ENCODE results near the gene SLC6A9. TPM values are rescaled to one million over a fixed set of nuclear protein-coding genes. Genes with fewer than 3 reads are reported as not detected.
A peak's percentile ranks its signal among the peaks of the same experiment; 100 is the strongest.

The SLC6A9 gene
- total RNA-seq (10 to 100 TPM; 21.9 to 22.3 TPM), polyA plus RNA-seq (ENCODE audit: insufficient read length in 2 of 2) (100 to 1,000 TPM; 127 to 143 TPM)
- long read RNA-seq, donor 1, transcript SLC6A9-201 (13 exons, 2,168 nt), result major isoform, 6 of 34 reads
- long read RNA-seq, donor 1, partial matches to known transcripts, result 21 of 34 reads
- long read RNA-seq, donor 1, other reads (novel, unspliced or antisense), result 5 of 34 reads
- long read RNA-seq, donor 2, partial matches to known transcripts, result 24 of 25 reads
- long read RNA-seq, donor 2, other reads (novel, unspliced or antisense), result 0 of 25 reads
- long read RNA-seq, donor 3, partial matches to known transcripts, result 5 of 7 reads
- long read RNA-seq, donor 3, other reads (novel, unspliced or antisense), result 0 of 7 reads
- long read RNA-seq, donor 4, partial matches to known transcripts, result 0 of 1 reads
- long read RNA-seq, donor 4, other reads (novel, unspliced or antisense), result 0 of 1 reads

DNA sequence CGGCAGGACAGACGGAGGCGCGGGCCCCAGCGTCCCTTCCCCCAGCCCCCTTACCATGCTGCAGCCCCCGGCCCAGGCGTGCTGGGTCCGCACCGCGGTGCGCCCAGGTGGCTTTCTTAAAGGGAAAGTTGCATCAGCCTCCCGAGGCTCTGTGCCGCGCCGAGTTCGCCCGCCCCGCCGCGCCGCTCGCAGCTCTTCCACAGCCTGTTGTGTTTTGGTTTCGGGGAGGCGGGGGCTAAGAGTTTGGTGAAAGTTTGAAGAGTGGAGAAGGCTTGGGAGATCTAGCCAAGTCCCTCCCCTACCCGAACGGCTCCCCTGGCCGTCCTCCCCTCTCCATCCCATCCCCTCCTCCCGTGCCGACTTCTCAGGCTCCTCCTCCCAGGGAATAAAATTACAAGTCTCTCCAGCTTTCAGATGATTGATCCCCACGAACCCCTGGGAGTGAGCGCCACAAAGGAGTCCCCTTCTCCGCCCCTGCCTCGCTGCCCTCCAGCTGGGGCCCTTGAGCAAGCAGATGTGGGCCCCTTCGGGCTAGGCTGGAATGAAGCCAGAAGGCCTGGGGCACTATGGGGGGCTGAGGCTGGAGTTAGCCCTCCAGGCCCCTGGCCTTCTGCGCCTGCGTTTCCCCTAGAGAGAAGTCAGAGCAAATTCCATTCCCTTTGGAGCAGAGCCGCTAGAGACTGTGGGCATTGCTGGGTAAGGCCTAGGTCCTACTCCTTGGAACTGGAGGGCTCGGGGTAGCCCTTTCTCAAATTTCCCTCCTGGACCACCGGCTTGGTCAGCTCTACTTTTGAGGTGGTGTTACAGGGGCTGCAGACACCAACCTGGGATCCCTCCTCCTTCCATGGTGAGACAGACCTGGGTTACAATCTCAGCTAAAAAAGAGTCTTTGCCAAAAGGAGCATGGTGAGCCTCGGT is at the start of gene SLC6A9:
TSS of gene SLC6A9 (minus strand) at position 211 of the 918 bp plus-strand sequence. CDS start 7,185 bp downstream, outside the sequence.
- Histone ChIP-seq H3K9me3 (ENCODE audit: control insufficient read depth, insufficient read depth, low read length) (no peaks in the 10 kb centered on the region), H3K4me3 (ENCODE audit: low read depth, low read length) (peak within 1 kb of the TSS; percentile 80), H3K27ac (ENCODE audit: low read depth, low read length) (peak within 1 kb of the TSS; percentile 90), H3K36me3 (ENCODE audit: control insufficient read depth, insufficient read depth, low read length) (no peaks in the 10 kb centered on the region), H3K4me1 (ENCODE audit: control insufficient read depth, insufficient read depth, low read length) (peaks cover 54% of the 10 kb centered on the region), H3K27me3 (ENCODE audit: control insufficient read depth, insufficient read depth, low read length) (no peaks in the 10 kb centered on the region)
- peak in 2 of 6 donors; percentile 89 to 90 for DNase-seq (ENCODE audit: low read depth in 4 of 6, low spot score in 6 of 6)
- WGBS (ENCODE audit: insufficient coverage), result 5% methylated on average over 29 of the region's 40 CpGs

DNA sequence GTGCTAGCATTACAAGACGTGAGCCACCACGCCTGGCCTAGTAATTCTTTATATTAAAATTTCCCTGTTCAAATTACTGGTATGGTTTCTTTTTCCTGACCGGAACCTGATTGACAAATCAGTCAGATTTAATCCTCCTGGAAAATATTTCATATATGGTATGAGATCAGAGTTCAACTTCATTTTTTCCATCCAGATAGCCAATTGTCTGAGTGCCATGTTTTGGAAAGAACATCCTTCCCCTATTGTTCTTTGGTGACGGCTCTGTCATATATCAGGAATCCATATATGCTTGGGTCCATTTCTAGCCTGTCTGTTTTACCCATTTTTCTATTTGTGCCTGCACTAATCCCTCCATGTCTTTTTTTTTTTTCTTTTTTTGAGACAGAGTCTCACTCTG is 48.3 kb upstream of the SLC6A9 start:
- no peak for DNase-seq (ENCODE audit: low read depth in 4 of 6, low spot score in 6 of 6)
- H3K27ac ChIP-seq (ENCODE audit: low read depth, low read length), result no peak overlapping the region
- no peaks in the 10 kb centered on the region for H3K36me3 ChIP-seq (ENCODE audit: control insufficient read depth, insufficient read depth, low read length)
- no peaks in the 10 kb centered on the region for H3K27me3 ChIP-seq (ENCODE audit: control insufficient read depth, insufficient read depth, low read length)
- WGBS (ENCODE audit: insufficient coverage), result 100% methylated on average over 1 of the region's 4 CpGs
- no peak overlapping the region for H3K4me3 ChIP-seq (ENCODE audit: low read depth, low read length)
- H3K4me1 ChIP-seq (ENCODE audit: control insufficient read depth, insufficient read depth, low read length), result no peaks in the 10 kb centered on the region
- H3K9me3 ChIP-seq (ENCODE audit: control insufficient read depth, insufficient read depth, low read length), result no peaks in the 10 kb centered on the region

- peak in 1 of 6 donors; percentile 47 for DNase-seq (ENCODE audit: low read depth in 4 of 6, low spot score in 6 of 6)
- no peaks in the 10 kb centered on the region for H3K27me3 ChIP-seq (ENCODE audit: control insufficient read depth, insufficient read depth, low read length)
- H3K36me3 ChIP-seq (ENCODE audit: control insufficient read depth, insufficient read depth, low read length), result no peaks in the 10 kb centered on the region
- no peak overlapping the region for H3K27ac ChIP-seq (ENCODE audit: low read depth, low read length)
- no peaks in the 10 kb centered on the region for H3K4me1 ChIP-seq (ENCODE audit: control insufficient read depth, insufficient read depth, low read length)
- no peaks in the 10 kb centered on the region for H3K9me3 ChIP-seq (ENCODE audit: control insufficient read depth, insufficient read depth, low read length)
- 17% methylated on average over 1 of the region's 2 CpGs for WGBS (ENCODE audit: insufficient coverage)
- H3K4me3 ChIP-seq (ENCODE audit: low read depth, low read length), result no peak overlapping the region
Measured at GRCh38 chr1:44078104-44078503, 46.8 kb upstream of the SLC6A9 start.

DNA sequence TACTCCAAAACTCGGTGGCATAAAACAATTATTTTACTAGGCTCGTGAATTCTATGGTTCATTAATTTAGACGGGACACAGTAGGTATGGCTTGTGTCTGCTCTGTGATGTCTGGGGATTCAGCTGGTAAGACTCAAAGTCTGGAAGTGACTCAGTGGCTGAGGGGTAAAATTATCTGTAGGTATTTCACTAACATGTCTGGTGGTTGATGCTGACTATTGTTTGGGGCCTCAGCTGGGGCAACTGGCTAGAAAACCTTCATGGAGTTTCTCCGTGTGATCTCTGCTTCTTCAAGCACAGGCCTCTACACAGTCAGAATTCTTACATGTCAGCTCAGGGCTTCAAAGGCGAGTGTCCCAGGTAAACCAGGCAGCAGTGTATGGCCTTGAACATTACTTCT is 46.2 kb upstream of the SLC6A9 start:
- Histone ChIP-seq H3K4me1 (ENCODE audit: control insufficient read depth, insufficient read depth, low read length) (no peaks in the 10 kb centered on the region), H3K27me3 (ENCODE audit: control insufficient read depth, insufficient read depth, low read length) (no peaks in the 10 kb centered on the region), H3K36me3 (ENCODE audit: control insufficient read depth, insufficient read depth, low read length) (no peaks in the 10 kb centered on the region), H3K27ac (ENCODE audit: low read depth, low read length) (no peak overlapping the region), H3K4me3 (ENCODE audit: low read depth, low read length) (no peak overlapping the region), H3K9me3 (ENCODE audit: control insufficient read depth, insufficient read depth, low read length) (no peaks in the 10 kb centered on the region)
- no peak for DNase-seq (ENCODE audit: low read depth in 4 of 6, low spot score in 6 of 6)
- WGBS (ENCODE audit: insufficient coverage), result 83% methylated on average over 4 of the region's 5 CpGs

- no peaks in the 10 kb centered on the region for H3K36me3 ChIP-seq (ENCODE audit: control insufficient read depth, insufficient read depth, low read length)
- H3K4me1 ChIP-seq (ENCODE audit: control insufficient read depth, insufficient read depth, low read length), result no peaks in the 10 kb centered on the region
- no peak overlapping the region for H3K27ac ChIP-seq (ENCODE audit: low read depth, low read length)
- no peaks in the 10 kb centered on the region for H3K9me3 ChIP-seq (ENCODE audit: control insufficient read depth, insufficient read depth, low read length)
- WGBS (ENCODE audit: insufficient coverage), result no CpG with 5 or more reads among the region's 1 CpG
- H3K27me3 ChIP-seq (ENCODE audit: control insufficient read depth, insufficient read depth, low read length), result no peaks in the 10 kb centered on the region
- no peak overlapping the region for H3K4me3 ChIP-seq (ENCODE audit: low read depth, low read length)
- DNase-seq (ENCODE audit: low read depth in 4 of 6, low spot score in 6 of 6), result peak in 1 of 6 donors; percentile 62
Measured at GRCh38 chr1:44076066-44076465, 44.8 kb upstream of the SLC6A9 start.

DNA sequence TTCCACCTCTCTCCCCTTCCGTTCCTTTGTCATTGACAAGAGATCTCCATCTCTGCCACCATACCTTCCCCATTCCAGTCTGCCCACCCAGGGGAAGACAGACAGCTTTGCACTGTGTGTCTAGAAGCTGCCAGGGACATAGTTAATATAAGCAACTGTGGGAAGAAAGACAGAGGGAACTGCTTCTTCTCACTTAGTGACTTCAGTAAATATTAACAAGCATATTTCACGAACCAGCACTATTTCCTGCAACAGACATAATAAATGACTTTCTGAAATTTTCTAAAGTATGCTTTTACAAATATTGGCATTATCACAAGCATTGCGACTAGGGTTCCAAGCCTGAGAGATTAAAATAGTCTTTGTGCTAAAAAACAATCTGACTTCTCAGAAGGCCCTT is 43.2 kb upstream of the SLC6A9 start:
- no peaks in the 10 kb centered on the region for H3K27me3 ChIP-seq (ENCODE audit: control insufficient read depth, insufficient read depth, low read length)
- DNase-seq (ENCODE audit: low read depth in 4 of 6, low spot score in 6 of 6), result no peak
- H3K27ac ChIP-seq (ENCODE audit: low read depth, low read length), result no peak overlapping the region
- no peaks in the 10 kb centered on the region for H3K9me3 ChIP-seq (ENCODE audit: control insufficient read depth, insufficient read depth, low read length)
- no CpG with 5 or more reads among the region's 3 CpGs for WGBS (ENCODE audit: insufficient coverage)
- no peak overlapping the region for H3K4me3 ChIP-seq (ENCODE audit: low read depth, low read length)
- H3K36me3 ChIP-seq (ENCODE audit: control insufficient read depth, insufficient read depth, low read length), result no peaks in the 10 kb centered on the region
- no peaks in the 10 kb centered on the region for H3K4me1 ChIP-seq (ENCODE audit: control insufficient read depth, insufficient read depth, low read length)

DNA sequence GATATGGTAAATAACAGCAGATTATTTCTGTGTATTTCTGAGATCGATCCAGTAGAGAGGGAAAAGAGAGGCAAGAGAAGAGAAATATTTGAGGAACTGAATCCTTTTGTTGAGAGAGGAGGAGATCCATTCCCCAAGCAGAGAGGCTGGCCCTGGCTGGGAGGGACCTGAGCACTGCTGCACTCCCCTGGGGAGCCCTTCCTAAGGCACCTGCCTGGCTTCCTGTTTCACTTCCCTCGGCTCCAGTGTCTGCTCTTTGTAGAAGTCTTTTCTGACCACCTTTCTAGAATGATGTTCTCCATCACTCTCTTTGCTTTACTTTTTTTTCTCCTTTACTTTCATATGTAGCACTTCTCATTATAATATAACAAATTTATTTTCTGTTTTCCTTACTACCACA is 42.3 kb upstream of the SLC6A9 start:
- Histone ChIP-seq H3K4me1 (ENCODE audit: control insufficient read depth, insufficient read depth, low read length) (no peaks in the 10 kb centered on the region), H3K36me3 (ENCODE audit: control insufficient read depth, insufficient read depth, low read length) (no peaks in the 10 kb centered on the region), H3K27me3 (ENCODE audit: control insufficient read depth, insufficient read depth, low read length) (no peaks in the 10 kb centered on the region), H3K4me3 (ENCODE audit: low read depth, low read length) (no peak overlapping the region), H3K9me3 (ENCODE audit: control insufficient read depth, insufficient read depth, low read length) (no peaks in the 10 kb centered on the region), H3K27ac (ENCODE audit: low read depth, low read length) (no peak overlapping the region)
- DNase-seq (ENCODE audit: low read depth in 4 of 6, low spot score in 6 of 6), result no peak
- 83% methylated on average over 2 of the region's 2 CpGs for WGBS (ENCODE audit: insufficient coverage)

DNA sequence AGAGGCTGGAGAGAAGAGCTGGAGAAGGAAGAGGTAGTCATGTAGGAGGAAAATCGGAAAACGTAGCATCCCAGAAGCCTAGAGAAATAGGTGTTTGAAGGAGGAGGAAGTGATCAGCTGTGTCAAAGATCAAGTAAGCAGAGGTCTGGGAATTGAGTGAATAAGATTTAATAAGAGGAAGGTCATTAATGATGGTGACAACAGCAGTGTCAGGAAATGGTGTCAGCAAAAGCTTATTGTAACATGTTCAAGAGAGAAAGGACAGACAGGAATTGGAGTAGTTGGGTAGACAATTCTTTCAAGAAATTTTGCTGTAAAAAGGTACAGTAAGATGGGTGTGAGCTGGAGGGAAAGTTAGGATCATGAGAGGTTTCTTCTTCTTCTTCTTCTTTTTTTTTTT is 41.6 kb upstream of the SLC6A9 start:
- H3K27me3 ChIP-seq (ENCODE audit: control insufficient read depth, insufficient read depth, low read length), result no peaks in the 10 kb centered on the region
- no peak for DNase-seq (ENCODE audit: low read depth in 4 of 6, low spot score in 6 of 6)
- H3K36me3 ChIP-seq (ENCODE audit: control insufficient read depth, insufficient read depth, low read length), result no peaks in the 10 kb centered on the region
- WGBS (ENCODE audit: insufficient coverage), result 91% methylated on average over 2 of the region's 2 CpGs
- H3K4me1 ChIP-seq (ENCODE audit: control insufficient read depth, insufficient read depth, low read length), result no peaks in the 10 kb centered on the region
- H3K4me3 ChIP-seq (ENCODE audit: low read depth, low read length), result no peak overlapping the region
- no peak overlapping the region for H3K27ac ChIP-seq (ENCODE audit: low read depth, low read length)
- H3K9me3 ChIP-seq (ENCODE audit: control insufficient read depth, insufficient read depth, low read length), result no peaks in the 10 kb centered on the region

GRCh38 chr1:44072204-44072603 is 40.9 kb upstream of the SLC6A9 start:
- no peak for DNase-seq (ENCODE audit: low read depth in 4 of 6, low spot score in 6 of 6)
- H3K27me3 ChIP-seq (ENCODE audit: control insufficient read depth, insufficient read depth, low read length), result no peaks in the 10 kb centered on the region

More at GRCh38 chr1:44072204-44072603, 40.9 kb upstream of the SLC6A9 start:
- Histone ChIP-seq H3K9me3 (ENCODE audit: control insufficient read depth, insufficient read depth, low read length) (no peaks in the 10 kb centered on the region), H3K36me3 (ENCODE audit: control insufficient read depth, insufficient read depth, low read length) (no peaks in the 10 kb centered on the region), H3K27ac (ENCODE audit: low read depth, low read length) (no peak overlapping the region), H3K4me1 (ENCODE audit: control insufficient read depth, insufficient read depth, low read length) (no peaks in the 10 kb centered on the region), H3K4me3 (ENCODE audit: low read depth, low read length) (no peak overlapping the region)

Measured in spinal cord (tissue), 10 donors.